Memory B cell (primary cell): ENCODE results near the gene DBP.

Source experiments
- ATAC-seq: fragments of 150-1000 bp; cut with Tn5 transposase; 2 replicates; pipeline ENCODE4 v1.10.0; 2021; ENCODE audit warnings: low read depth, mild to moderate bottlenecking, moderate library complexity
- DNase-seq, 2 donors: peaks; one replicate each; pipeline ENCODE4 v3.0.0; 2022; ENCODE audit warnings: low spot score in 2 of 2
- H3K27ac Mint-ChIP-seq: one replicate; pipeline ENCODE4 v1.8.0; 2022; ENCODE audit warnings: mild to moderate bottlenecking, moderate library complexity, mixed read lengths
- H3K27me3 Mint-ChIP-seq: one replicate; pipeline ENCODE4 v1.8.0; 2022; ENCODE audit warnings: mixed read lengths
- H3K36me3 Mint-ChIP-seq: one replicate; pipeline ENCODE4 v1.8.0; 2022; ENCODE audit warnings: mild to moderate bottlenecking, mixed read lengths
- H3K4me1 Mint-ChIP-seq: one replicate; pipeline ENCODE4 v1.8.0; 2022; ENCODE audit warnings: mixed read lengths
- H3K4me3 Mint-ChIP-seq: one replicate; pipeline ENCODE4 v1.8.0; 2022; ENCODE audit warnings: mild to moderate bottlenecking, moderate library complexity, mixed read lengths
- H3K9me3 Mint-ChIP-seq: one replicate; pipeline ENCODE4 v1.8.0; 2022; ENCODE audit warnings: mixed read lengths

The DBP gene

DNA sequence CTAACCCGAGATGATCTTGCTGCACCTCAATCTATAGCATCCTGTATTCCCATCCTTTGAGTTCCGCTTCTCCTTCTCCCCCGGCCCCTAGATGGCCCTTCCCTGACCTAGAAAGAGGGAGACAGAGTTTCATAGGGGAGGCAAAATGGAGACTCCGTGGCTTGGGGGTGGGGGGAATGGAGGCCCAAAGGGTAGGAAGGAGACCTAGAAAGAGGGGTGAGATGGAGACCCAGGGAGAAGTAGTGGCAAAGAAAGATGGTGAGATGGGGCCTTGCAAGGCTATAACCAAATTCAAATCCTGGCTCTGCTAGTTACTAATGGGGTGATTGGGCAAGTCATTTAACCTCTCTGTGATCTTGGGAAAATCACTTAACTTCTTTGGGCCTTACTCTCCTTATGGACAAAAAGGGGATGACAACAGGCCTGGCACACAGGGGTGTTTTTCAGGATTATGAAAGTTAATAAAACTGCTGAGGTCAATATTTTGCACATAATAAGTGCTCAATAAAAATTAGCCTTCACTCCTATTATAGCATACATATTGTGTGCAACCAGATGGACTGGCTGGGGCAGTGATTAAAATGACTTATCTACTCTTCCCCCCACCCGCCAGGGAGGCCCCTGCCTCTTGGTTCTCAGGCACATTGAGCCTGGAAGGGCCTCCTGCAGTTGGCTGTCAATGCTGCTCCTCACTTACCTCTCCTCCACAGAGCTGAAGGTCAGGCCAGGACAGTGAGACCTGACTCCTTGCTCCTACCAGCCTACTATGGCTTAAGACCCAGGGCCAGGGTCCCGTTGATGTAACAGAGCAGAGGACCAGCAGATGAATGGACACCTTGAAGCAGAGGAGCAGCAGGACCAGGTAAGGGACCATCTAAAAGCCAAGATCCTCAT lies 17.2 kb downstream of the DBP start:
- Mint-ChIP-seq H3K4me3 (peak overlapping the region; percentile 98), H3K36me3 (peaks cover 22% of the 10 kb centered on the region), H3K27me3 (no peaks in the 10 kb centered on the region), H3K27ac (peak overlapping the region; percentile 95), H3K9me3 (no peaks in the 10 kb centered on the region), H3K4me1 (peaks cover 37% of the 10 kb centered on the region)
- DNase-seq, result no peak
- no peak for ATAC-seq

- peaks cover 22% of the 10 kb centered on the region for H3K36me3 Mint-ChIP-seq
- DNase-seq (peak; percentile 91 to 93), ATAC-seq (peak; percentile 81)
- peak within 1 kb of the TSS; percentile 98 for H3K4me3 Mint-ChIP-seq
- H3K27me3 Mint-ChIP-seq, result no peaks in the 10 kb centered on the region
- no peaks in the 10 kb centered on the region for H3K9me3 Mint-ChIP-seq
- peaks cover 31% of the 10 kb centered on the region for H3K4me1 Mint-ChIP-seq
- H3K27ac Mint-ChIP-seq, result peak within 1 kb of the TSS; percentile 95
These were observed 18.1 kb downstream of the DBP start, which contains the start of the genes RPL18 and SPHK2 for GRCh38 chr19:48618916-48619691. Gene RPL18, minus strand, starts transcription at chr19:48619178. Its CDS starts 35 bp downstream, at chr19:48619143. Gene SPHK2, plus strand, starts transcription at chr19:48619506. Its CDS starts 1,009 bp downstream, at chr19:48620515.

DNA sequence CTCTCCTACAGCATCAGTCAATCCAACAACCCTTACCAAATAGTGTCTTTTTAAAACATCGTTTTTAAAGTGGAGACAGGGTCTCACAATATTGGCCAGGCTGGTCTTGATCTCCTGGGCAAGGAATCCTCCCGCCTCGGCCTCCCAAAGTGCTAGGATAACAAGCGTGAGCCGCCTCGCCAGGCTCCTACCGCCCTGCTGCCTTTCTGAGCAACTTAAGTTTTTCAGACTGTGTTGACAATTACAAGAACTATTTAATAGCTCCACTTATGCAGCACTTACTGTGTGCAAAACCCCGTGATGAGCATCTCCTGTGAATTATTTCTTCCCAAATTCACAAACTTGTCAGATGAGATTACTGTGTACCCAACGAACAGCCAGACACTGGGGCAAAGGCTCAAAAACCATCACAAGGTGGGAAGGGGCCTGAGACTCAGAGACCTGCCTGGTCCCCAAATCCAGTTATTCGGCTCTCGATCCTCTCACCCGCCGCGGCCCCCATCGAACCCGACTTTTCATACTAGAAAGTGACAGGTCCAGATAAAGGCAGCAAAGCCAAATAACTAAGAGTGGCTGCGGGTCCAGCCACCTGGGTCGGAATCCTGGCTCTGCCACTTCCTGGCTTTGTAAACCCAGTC lies 18.8 kb downstream of the DBP start:
- H3K27me3 Mint-ChIP-seq, result no peaks in the 10 kb centered on the region
- H3K36me3 Mint-ChIP-seq, result peaks cover 17% of the 10 kb centered on the region
- DNase-seq (no peak), ATAC-seq (no peak)
- peak overlapping the region; percentile 98 for H3K4me3 Mint-ChIP-seq
- H3K9me3 Mint-ChIP-seq, result no peaks in the 10 kb centered on the region
- peak overlapping the region; percentile 95 for H3K27ac Mint-ChIP-seq
- peaks cover 27% of the 10 kb centered on the region for H3K4me1 Mint-ChIP-seq

- Mint-ChIP-seq H3K27me3 (no peaks in the 10 kb centered on the region), H3K36me3 (peaks cover 13% of the 10 kb centered on the region), H3K4me3 (peak overlapping the region; percentile 98), H3K9me3 (no peaks in the 10 kb centered on the region), H3K27ac (peak overlapping the region; percentile 95), H3K4me1 (peaks cover 22% of the 10 kb centered on the region)
- ATAC-seq (no peak), DNase-seq (no peak)
These were observed 19.8 kb downstream of the DBP start for GRCh38 chr19:48617146-48617937.

GRCh38 chr19:48616491-48617056 lies 20.6 kb downstream of the DBP start:
- Mint-ChIP-seq H3K27ac (peak overlapping the region; percentile 72), H3K9me3 (no peaks in the 10 kb centered on the region), H3K27me3 (no peaks in the 10 kb centered on the region), H3K36me3 (peaks cover 13% of the 10 kb centered on the region), H3K4me1 (peaks cover 21% of the 10 kb centered on the region), H3K4me3 (peak overlapping the region; percentile 98)
- no peak for ATAC-seq
- no peak for DNase-seq

- no peak for DNase-seq
- Mint-ChIP-seq H3K9me3 (no peaks in the 10 kb centered on the region), H3K4me3 (peak overlapping the region; percentile 44), H3K36me3 (peaks cover 13% of the 10 kb centered on the region), H3K27me3 (no peaks in the 10 kb centered on the region), H3K4me1 (peaks cover 21% of the 10 kb centered on the region), H3K27ac (peak overlapping the region; percentile 72)
- no peak for ATAC-seq
These were observed 21.1 kb downstream of the DBP start for GRCh38 chr19:48616041-48616436.

DNA sequence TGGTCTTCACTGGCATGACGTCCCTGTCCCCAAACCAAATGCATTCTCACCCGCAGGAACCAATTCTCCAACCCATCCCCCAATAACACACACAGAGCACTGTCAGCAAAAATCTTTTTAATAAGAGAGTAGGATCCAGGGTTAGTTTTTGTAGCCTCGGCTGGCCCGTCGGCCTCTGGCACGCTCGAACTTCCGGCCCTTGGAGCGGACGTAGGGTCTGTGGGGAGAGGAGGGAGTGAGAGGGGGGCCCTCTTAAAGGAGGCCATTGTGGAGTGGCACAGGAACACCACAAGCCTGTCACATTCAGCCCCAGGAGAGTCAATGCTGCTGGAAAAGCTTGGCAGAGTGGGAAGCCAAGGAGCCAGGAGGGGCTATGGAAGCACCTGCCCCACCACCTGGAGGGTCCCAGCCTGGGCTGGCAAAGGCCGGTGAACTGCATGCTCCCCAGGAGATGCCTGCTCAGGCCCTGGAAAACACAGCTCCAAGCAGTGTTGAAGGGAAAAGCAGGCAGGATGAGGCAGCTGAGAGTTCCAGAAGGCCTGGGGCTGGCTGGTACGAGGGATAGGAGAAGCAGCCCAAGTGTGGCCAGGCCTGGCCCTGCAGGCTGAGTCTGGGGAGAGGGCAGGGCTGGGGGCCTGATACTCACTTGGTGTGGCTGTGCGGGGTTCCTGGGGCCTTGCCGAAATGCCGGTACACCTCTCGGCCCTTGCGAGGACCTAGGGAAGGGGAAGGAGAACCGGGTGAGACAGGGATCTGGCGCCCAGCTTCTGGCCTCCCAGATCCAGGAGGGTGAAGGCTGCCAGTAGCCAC lies 21.7 kb downstream of the DBP start:
- Mint-ChIP-seq H3K4me3 (no peak overlapping the region), H3K36me3 (peaks cover 13% of the 10 kb centered on the region), H3K27me3 (no peaks in the 10 kb centered on the region), H3K27ac (no peak overlapping the region), H3K4me1 (peaks cover 21% of the 10 kb centered on the region), H3K9me3 (no peaks in the 10 kb centered on the region)
- no peak for ATAC-seq
- no peak for DNase-seq

DNA sequence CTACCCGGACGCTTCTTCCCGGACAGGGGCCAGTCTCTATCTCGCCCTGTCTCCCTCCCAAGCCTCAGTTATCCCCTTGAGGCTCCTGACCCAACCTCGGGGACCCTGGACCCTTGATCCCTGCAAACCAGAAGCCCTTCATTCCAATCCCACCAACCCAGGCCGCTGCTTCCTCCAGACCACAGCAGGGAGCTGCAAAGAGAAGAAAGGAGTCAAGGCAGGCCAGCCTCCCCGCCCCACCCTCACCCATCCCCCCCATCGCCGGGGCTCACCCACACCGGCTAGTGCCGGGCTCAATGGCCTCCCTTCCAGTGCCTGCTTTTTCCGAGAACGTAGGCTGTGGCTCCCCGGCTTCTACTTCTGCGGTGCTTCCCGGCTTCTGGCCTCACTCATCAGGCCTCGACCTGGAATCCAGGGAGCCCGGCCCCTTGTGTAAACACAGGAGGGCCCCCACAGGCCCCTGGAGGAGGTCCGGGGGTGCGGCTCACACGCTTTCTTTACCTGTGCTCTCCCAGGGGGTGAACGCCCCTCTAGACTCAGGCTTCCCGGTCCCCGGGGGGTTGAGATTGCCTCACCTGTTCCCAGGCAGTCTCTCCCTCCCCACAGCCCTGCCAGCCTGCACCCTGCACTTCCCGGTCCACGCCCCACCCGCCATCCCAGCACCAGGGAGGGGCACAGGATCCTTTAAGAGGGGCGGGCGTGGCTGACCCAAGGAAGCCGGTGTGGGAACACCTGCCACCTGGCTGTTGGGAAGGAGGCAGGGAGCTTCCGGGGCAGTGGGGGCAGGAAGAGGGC lies 22.5 kb downstream of the DBP start, which contains the start of gene FAM83E:
FAM83E (minus strand) TSS at position 641 of the 795 bp plus-strand sequence. CDS start 1,704 bp downstream, outside the sequence.
- H3K4me3 Mint-ChIP-seq, result no peak within 1 kb of the TSS
- H3K4me1 Mint-ChIP-seq, result peaks cover 18% of the 10 kb centered on the region
- H3K27ac Mint-ChIP-seq, result peak within 1 kb of the TSS; percentile 5
- H3K27me3 Mint-ChIP-seq, result no peaks in the 10 kb centered on the region
- no peak for ATAC-seq
- no peaks in the 10 kb centered on the region for H3K9me3 Mint-ChIP-seq
- peaks cover 12% of the 10 kb centered on the region for H3K36me3 Mint-ChIP-seq
- DNase-seq, result no peak

- peak overlapping the region; percentile 5 for H3K27ac Mint-ChIP-seq
- ATAC-seq (no peak), DNase-seq (no peak)
- H3K9me3 Mint-ChIP-seq, result no peaks in the 10 kb centered on the region
- no peaks in the 10 kb centered on the region for H3K27me3 Mint-ChIP-seq
- no peak overlapping the region for H3K4me3 Mint-ChIP-seq
- peaks cover 16% of the 10 kb centered on the region for H3K4me1 Mint-ChIP-seq
- peaks cover 10% of the 10 kb centered on the region for H3K36me3 Mint-ChIP-seq
These were observed 23.2 kb downstream of the DBP start for GRCh38 chr19:48613852-48614435.

DNA sequence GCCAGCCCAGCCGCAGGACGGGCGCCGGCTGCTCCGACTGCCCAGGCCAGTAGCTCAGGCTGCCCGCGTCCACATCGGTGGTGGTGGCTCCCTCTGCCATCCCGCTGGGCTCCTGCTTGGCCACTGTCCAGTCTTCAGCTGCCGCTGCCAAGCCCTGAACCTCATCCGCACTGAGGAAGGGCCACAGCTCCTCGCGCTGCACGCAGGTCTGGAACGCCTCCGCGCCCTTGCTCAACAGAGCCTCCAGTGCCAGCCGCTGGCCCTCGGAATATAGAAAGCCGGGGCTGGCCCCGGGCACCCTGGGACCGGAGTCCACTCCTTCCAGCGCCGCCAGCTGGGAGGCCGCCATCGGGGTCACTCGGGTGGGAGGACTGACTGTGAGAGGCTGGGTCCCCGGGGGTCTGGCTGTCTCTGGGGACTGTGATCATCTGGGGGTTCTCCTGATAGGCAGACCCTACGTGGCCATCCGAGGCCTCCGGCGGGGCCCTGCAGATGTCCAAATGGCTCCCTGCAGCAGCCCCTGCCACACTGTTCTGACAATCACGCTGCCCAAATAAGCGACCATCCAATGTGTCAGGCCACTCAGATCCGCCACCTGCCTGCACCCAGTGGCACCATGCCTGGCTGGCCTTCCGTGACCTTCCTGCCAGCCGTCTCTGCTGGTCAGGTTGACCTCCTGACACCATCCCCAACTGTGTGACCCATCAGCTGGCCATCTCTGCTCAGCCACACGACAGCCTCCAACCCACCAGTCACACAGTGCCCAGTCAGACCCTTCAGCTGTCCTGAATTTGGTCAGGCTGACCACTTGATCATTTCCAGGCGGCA lies 23.9 kb downstream of the DBP start:
- Mint-ChIP-seq H3K27ac (peak overlapping the region; percentile 5), H3K36me3 (peaks cover 10% of the 10 kb centered on the region), H3K4me1 (peaks cover 21% of the 10 kb centered on the region), H3K27me3 (no peaks in the 10 kb centered on the region), H3K4me3 (no peak overlapping the region), H3K9me3 (no peaks in the 10 kb centered on the region)
- DNase-seq (no peak), ATAC-seq (no peak)

- peaks cover 16% of the 10 kb centered on the region for H3K4me1 Mint-ChIP-seq
- no peaks in the 10 kb centered on the region for H3K27me3 Mint-ChIP-seq
- H3K36me3 Mint-ChIP-seq, result peaks cover 10% of the 10 kb centered on the region
- no peaks in the 10 kb centered on the region for H3K9me3 Mint-ChIP-seq
- no peak overlapping the region for H3K27ac Mint-ChIP-seq
- DNase-seq, result no peak
- no peak overlapping the region for H3K4me3 Mint-ChIP-seq
- no peak for ATAC-seq
These were observed 25.3 kb downstream of the DBP start for GRCh38 chr19:48611872-48612271.
